Cardiac septum (tissue), 1 donor: ENCODE data around the gene FOXP1. TPM values are rescaled to one million over a fixed set of nuclear protein-coding genes. Genes with fewer than 3 reads are reported as not detected.
"Not testable (repeated sequence)": the region's sequence is repeated elsewhere in the genome, so short reads cannot be mapped to it uniquely, and the experiment has no call there.

Source experiments
- DNase-seq: peaks from one replicate; pipeline ENCODE4 v3.0.0-alpha.2; 2020; ENCODE audit warnings: low spot score
- intact Hi-C: fragments of 100-400 bp; cut with DNase I; formaldehyde crosslinking; loops from one replicate; pipeline ENCODE4 v1.14.0; 2022
- total RNA-seq: library from RNA; stranded (reverse); fragmentation: NEBNext Ultra II Directional; extraction: Animal tissue kit (Norgen Biotek cat#: 25700); gene quantifications from one replicate; pipeline ENCODE4 v1.2.1, GENCODE V29; 2021
- donor health status: DM: no; HTN: no; CAD: no.

Gene FOXP1
- total RNA-seq, 1 donor from 2014 or later: 53.2 TPM

DNA sequence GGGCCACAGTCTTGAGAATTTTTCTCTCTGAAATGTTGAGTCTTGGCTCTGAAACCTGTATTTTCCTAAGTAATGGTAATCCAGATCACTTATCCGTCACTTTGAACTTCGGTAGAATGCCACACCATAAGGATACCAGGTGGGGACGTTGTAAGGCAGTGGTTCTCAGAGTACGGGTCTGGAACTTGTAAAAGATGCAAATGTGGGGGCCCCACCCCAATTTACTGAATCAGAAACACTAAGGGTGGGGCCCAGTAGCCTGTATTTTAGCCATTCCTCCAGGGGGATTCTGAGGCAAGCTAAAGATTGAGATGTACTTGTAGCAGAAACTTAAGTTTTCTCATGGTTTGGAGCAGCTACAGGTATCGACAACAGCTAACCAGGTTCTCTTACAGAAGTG lies 555.3 kb downstream of the FOXP1 start:
- intact Hi-C loops: no loop called here
- DNase-seq: no peak

GRCh38 chr3:71026634-71027578 lies 556.6 kb downstream of the FOXP1 start:
- intact Hi-C loops: no loop called here
- DNase-seq: no peak

GRCh38 chr3:71025516-71025915 lies 558.0 kb downstream of the FOXP1 start:
- no peak for DNase-seq
- intact Hi-C loops: no loop called here

GRCh38 chr3:71025010-71025409 lies 558.5 kb downstream of the FOXP1 start:
- DNase-seq: no peak
- intact Hi-C loops: no loop called here

DNA sequence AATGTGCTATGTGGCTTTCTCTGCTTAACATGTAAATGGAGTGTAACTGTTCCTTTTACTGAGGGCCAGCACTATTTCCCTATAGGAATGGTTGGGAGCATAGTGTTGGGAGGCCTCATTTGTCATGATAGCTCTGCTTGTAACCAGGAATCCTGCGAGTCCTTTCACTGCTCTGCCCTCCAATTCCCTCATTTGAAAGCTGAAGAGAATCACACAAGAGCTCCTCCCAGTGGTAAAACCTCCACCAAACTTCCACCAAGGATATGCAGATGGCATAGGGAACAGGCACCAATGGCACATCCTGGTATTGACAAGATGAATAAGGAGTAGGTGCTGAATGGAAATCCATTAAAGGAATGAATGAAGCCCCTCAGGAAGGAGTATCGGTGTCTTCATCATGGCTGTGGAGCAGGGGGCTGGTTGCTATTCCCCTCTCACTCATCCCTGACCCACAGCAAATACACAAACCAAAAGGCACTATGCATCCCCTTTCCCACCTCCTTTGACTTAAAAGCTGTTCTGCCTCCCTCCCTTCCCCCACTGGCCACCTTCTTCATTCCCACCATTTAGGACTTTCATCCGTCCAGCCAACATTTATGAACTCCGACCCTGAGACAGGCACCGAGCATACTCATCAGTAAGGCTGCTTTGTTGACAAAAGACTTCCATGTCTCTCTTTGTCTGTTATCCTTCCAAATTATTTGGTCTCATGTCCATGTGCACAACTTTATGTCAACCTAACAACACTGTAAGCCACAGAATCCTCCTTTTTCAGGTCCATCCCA lies 560.8 kb downstream of the FOXP1 start:
- intact Hi-C loops: no loop called here
- no peak for DNase-seq

DNA sequence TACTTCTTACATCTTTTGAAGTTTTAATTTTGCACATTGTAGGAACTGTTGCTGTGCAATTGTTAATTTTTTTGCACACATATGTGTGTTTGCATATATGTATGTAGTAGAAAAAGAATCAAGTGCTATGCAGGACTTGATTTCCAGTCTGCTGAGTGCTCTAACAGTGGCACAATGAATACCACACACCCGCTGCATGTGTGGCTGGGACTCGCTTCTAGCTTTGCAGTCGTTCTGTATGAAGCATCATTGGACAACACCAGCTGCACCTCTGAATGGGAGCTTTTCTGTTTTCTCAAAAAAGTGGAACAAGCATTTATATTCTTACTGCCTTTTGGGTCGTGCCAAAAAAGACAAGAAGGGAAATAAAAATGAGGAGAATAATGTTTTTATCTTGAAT lies 564.7 kb downstream of the FOXP1 start:
- DNase-seq: no peak
- intact Hi-C loops: no loop called here

- intact Hi-C loops: no loop called here
- DNase-seq: no peak
Observed at GRCh38 chr3:71016178-71016845, 567.2 kb downstream of the FOXP1 start.

- DNase-seq, intact Hi-C loops: not testable (repeated sequence)
Observed at GRCh38 chr3:71014616-71015015, 568.9 kb downstream of the FOXP1 start.

DNA sequence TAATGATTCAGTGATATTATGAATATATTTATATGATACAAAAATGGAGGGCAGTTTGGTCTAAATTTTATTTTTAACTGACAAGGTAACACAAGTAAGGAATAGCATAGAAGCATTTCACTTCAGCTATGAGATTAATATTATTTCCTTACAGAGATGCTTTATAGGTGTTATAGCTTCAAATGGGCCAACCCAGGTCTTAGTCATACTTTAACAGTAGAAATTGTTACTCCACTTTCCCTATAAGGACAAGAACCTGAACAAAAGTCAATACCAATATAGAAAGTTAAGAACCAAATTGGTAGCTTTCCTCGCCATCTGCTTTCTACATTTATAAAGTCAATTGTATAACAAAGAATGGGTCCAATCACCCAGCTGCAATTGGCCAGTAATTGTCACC lies 570.6 kb downstream of the FOXP1 start:
- no peak for DNase-seq

DNA sequence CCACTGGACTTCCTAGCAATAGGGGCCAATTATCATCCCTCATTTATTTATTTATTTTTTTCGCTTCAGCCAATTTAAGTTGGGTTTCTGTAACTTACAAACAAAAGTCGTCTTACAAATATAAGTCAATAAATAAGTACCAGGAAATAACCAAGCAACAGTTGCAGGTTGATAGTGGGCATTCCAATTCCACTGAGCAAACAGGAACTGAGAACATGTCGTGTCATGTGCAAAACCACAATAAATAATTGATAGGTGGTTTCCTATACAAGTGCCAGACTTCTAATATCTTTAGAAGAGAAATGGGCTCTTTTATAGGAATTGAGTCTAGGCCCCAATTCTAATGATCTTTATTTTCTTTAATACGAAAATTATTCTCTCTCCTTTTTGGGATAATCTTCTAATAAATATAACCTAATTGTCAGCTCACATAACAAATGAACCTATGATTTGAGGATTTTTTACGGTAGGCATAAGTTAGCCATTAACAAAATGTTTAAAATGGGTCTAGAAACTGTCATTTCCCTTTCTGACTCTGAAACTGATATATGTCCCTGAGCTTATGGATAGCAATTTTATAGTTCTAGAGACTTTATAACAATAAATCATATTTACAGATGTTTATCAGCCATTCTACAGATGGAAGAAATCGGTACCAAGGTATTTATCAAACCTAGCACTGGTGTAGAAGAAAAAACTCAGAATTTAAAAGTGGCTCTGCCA lies 571.8 kb downstream of the FOXP1 start:
- intact Hi-C loops: no loop called here
- no peak for DNase-seq

More for the DNA sequence above, 570.6 kb downstream of the FOXP1 start:
- intact Hi-C loops: no loop called here

- intact Hi-C loops: no loop called here
- no peak for DNase-seq
Observed at GRCh38 chr3:71010726-71011455, 572.6 kb downstream of the FOXP1 start.

GRCh38 chr3:71008350-71008935 lies 575.1 kb downstream of the FOXP1 start:
- no peak for DNase-seq
- intact Hi-C loops: loop anchor here (5.0 kb wide), 3 partner anchors 39 to 119 kb away; no protein-coding TSS in a partner anchor

DNA sequence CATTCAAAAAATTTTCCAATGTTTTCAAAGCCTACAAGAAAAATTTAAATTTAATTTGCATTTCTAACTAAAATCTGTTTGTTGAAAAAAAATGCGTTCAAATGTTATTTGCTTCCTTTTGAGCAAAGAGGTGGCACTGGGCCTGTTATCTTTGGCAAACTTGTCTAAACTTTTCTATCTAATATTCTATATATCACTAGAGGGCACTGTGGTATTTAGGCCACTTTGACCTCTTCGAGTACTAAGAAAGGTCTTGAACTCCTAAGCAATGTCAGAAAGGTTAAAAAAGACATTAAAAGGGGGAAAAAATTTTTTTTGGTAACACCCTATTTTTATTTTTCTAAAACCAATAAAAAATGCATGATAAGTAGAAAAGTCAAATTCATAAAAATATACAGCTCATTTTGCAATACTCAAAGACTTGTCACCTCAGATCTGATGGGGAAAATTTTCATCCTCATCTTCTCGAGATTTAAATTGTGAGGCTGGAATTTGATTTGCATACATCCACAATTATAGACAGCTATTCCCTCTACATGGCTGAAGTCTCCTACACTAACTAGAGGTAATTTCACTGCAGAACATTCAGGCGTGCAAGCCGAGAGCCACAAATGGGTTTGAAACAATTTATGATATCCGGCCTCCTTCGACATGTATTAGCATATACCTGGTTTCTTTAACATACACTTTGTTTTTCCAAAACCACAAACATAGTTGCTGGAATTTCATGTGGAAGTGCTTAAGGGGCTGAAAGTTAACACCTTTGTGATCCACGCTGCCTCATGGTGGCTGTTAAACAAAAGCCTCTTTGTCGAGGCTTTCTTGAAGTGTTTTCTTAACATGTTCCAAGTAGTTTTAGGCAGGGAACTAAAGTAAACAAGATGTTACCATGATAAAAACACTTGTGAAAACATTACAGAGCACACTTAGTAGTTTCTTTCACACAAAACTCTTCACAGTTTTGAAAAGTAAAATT lies 576.4 kb downstream of the FOXP1 start:
- DNase-seq: no peak

DNA sequence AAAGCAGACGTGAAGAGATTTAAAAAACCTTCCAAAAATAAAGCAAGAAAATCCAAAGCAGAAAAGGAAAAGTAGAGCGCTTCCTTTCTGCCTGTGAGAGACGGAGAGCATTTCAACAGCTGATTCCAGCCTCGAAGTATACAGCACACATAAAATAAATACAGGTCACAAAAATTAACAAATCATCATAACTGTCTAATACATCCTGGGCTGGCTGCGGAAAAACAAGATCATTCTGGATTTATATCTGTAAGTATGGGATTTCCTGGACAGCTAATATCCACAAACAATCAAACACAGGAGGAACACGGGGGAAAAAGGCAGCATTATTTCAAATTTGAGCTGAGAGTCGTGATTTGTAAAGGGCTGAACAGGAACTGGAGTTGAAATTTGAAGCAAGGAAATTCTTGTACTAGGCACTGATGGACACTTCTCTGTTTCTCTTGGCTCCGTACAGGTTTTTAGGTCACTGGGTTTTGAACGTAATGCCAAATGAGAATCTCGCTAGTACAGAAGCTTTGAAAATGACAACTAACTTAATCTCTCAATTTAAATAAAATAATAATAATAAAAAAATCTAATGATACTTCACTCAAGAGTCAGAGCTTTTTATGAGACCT lies 577.7 kb downstream of the FOXP1 start:
- no peak for DNase-seq
- intact Hi-C loops: loop anchor here (1.0 to 5.0 kb wide), 5 partner anchors 41 to 580 kb away; no protein-coding TSS in a partner anchor

More for the DNA sequence above, 576.4 kb downstream of the FOXP1 start:
- intact Hi-C loops: loop anchor here (1.0 to 5.0 kb wide), 5 partner anchors 40 to 579 kb away; no protein-coding TSS in a partner anchor

DNA sequence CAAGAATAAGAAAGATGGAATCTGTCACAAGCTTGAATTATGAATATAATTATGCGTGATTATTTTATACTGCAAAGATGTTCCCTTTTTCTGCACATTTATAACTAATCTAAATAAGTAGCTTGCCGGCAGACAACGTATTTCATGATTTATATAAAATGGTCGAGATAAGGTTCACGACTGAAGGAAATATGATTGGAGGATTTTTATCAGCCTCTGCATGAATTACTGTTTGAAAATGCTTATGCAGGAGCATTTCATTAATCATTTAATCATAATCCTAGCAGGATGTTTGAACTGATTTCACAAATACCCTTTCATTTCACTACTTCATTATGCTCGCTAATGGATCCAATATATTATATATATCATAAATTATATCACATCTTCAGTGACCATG lies 580.0 kb downstream of the FOXP1 start:
- intact Hi-C loops: no loop called here
- no peak for DNase-seq

DNA sequence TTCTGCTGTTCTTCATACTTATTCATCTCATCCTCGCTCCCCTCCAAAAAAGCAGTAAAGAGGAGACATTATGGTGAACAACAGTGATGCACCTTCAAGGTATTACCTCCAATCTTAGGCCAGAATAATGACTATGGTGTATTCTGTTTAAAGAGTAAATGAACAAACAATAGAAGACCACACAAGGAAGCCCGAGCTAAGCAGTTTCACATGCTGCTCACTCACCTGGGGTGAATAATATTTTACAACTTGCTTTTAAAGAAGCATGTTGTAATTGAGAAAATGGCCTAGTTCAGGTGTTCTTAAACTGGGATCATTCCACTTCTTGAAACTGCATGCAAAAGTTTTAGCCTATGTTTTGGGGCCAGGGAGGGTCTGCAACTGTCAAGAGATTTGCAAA lies 581.2 kb downstream of the FOXP1 start:
- intact Hi-C loops: no loop called here

More for the DNA sequence above, 581.2 kb downstream of the FOXP1 start:
- no peak for DNase-seq
